ENCODE data around the gene MYMX. TPM values are rescaled to one million over a fixed set of nuclear protein-coding genes. Genes with fewer than 3 reads are reported as not detected.
A peak's percentile ranks its signal among the peaks of the same experiment; 100 is the strongest.

The MYMX gene
- total RNA-seq, 1 experiment from 2014 or later = not detected

DNA sequence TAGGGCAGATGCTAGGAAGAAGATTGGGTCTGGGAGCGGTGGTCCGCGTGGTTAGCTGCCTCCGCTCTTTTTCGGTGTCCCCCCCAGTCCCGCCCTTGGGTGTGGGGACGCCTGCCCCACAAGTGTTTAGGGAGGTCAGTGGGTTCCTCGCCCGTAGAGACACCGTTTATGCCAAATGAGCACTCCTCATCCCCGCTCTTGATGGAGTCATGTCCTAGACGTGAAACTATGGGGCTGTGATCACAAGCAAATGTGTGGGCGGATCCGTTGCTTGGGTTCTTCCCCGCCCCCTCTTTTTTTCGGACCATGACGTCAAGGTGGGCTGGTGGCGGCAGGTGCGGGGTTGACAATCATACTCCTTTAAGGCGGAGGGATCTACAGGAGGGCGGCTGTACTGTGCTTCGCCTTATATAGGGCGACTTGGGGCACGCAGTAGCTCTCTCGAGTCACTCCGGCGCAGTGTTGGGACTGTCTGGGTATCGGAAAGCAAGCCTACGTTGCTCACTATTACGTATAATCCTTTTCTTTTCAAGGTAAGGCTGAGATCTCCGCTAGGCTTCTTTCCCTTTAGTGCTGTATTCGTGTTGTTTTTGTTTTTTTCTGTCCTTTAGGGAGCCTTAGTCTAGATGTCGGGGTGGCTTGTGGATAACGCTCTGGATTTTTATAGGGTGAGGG, 30.1 kb downstream of the MYMX start, which contains the start of gene HSP90AB1:
TSS of gene HSP90AB1 (plus strand) at position 439 of the 675 bp plus-strand sequence. CDS start 1,529 bp downstream, outside the sequence.
- CTCF ChIA-PET = interaction anchor here (0.8 to 4.0 kb wide), 4 partner anchors 9 to 25 kb away, joined by 3 to 16 read pairs (median 10); partner anchors contain the start of gene SLC35B2
- H3K4me2 ChIP-seq (ENCODE audit: low read length) = peak within 1 kb of the TSS; percentile 83
- no TSS peak for BruUV-seq (replicated peaks)
- DNase-seq (ENCODE audit: low read depth, low spot score) = peak; percentile 98
- no peaks in the 10 kb centered on the region for H3K9me2 ChIP-seq (ENCODE audit: insufficient read depth)
- intact Hi-C loops (cut with micrococcal nuclease) = loop anchor here (2.0 kb wide), 1 partner anchor 618 kb away; the partner anchor contains the start of gene GTPBP2
- H2AFZ ChIP-seq (ENCODE audit: low read depth, low read length, poor library complexity, severe bottlenecking) = no peak within 1 kb of the TSS
- ATAC-seq = peak; percentile 65
- peaks cover 50% of the 10 kb centered on the region for H3K79me2 ChIP-seq (ENCODE audit: insufficient read depth, low read length)
- H3K4me1 ChIP-seq (ENCODE audit: control insufficient read depth in 1 of 2, insufficient read depth in 2 of 2, low read length in 2 of 2) = peaks cover 10 to 33% of the 10 kb centered on the region in 2 experiments
- peak within 1 kb of the TSS; percentile 82 for H3K27ac ChIP-seq (ENCODE audit: low read depth, low read length)
- H3K4me3 ChIP-seq (replicated peaks in 1 of 2; ENCODE audit: low read depth in 1 of 2, low read length in 2 of 2) = peak within 1 kb of the TSS; percentile 82 to 100
- H4K20me1 ChIP-seq (ENCODE audit: insufficient read depth) = peaks cover 44% of the 10 kb centered on the region
- RAD21 ChIA-PET (ENCODE audit: low non-redundant PET in 1 of 2, low total read pairs in 2 of 2, uncharacterized antibody in 2 of 2, unreplicated experiment in 2 of 2) = interaction anchor here (0.6 to 1.3 kb wide), 3 partner anchors 9 to 24 kb away, joined by 3 to 4 read pairs (median 4); partner anchors contain the start of gene SLC29A1 (in 1 of the 2)
- POLR2A ChIA-PET = interaction anchor here (0.6 to 4.0 kb wide), 19 partner anchors 9 to 477 kb away, joined by 3 to 74 read pairs (median 5); partner anchors contain the start of genes AARS2, SLC29A1, SLC35B2 and TMEM63B
- TF ChIP-seq POLR2A (IDR thresholded peaks at IDR 0.05; ENCODE audit: borderline replicate concordance, extremely low read depth, insufficient read depth, insufficient read length) (peak; percentile 100), EZH2 (IDR thresholded peaks at IDR 0.05) (no peak), YY1 (IDR thresholded peaks at IDR 0.05; ENCODE audit: extremely low read depth, insufficient replicate concordance, low read depth, low read length) (peak; percentile 84), FOSL1 (IDR thresholded peaks at IDR 0.05; ENCODE audit: low read depth) (no peak), TCF7L2 (IDR thresholded peaks at IDR 0.05; ENCODE audit: borderline replicate concordance, extremely low read depth, insufficient read depth, insufficient read length) (peak; percentile 74), EZH2phosphoT487 (IDR thresholded peaks at IDR 0.05; ENCODE audit: borderline replicate concordance) (no peak), CEBPB (IDR thresholded peaks at IDR 0.05; ENCODE audit: low read depth) (no peak), POLR2AphosphoS5 (IDR thresholded peaks at IDR 0.05; ENCODE audit: low read depth, low read length) (peak; percentile 100)
- TF ChIP-seq, protein P1, sequence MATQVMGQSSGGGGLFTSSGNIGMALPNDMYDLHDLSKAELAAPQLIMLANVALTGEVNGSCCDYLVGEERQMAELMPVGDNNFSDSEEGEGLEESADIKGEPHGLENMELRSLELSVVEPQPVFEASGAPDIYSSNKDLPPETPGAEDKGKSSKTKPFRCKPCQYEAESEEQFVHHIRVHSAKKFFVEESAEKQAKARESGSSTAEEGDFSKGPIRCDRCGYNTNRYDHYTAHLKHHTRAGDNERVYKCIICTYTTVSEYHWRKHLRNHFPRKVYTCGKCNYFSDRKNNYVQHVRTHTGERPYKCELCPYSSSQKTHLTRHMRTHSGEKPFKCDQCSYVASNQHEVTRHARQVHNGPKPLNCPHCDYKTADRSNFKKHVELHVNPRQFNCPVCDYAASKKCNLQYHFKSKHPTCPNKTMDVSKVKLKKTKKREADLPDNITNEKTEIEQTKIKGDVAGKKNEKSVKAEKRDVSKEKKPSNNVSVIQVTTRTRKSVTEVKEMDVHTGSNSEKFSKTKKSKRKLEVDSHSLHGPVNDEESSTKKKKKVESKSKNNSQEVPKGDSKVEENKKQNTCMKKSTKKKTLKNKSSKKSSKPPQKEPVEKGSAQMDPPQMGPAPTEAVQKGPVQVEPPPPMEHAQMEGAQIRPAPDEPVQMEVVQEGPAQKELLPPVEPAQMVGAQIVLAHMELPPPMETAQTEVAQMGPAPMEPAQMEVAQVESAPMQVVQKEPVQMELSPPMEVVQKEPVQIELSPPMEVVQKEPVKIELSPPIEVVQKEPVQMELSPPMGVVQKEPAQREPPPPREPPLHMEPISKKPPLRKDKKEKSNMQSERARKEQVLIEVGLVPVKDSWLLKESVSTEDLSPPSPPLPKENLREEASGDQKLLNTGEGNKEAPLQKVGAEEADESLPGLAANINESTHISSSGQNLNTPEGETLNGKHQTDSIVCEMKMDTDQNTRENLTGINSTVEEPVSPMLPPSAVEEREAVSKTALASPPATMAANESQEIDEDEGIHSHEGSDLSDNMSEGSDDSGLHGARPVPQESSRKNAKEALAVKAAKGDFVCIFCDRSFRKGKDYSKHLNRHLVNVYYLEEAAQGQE (IDR thresholded peaks at IDR 0.05; ENCODE audit: low read depth) = no peak
- TF ChIP-seq, protein P2, sequence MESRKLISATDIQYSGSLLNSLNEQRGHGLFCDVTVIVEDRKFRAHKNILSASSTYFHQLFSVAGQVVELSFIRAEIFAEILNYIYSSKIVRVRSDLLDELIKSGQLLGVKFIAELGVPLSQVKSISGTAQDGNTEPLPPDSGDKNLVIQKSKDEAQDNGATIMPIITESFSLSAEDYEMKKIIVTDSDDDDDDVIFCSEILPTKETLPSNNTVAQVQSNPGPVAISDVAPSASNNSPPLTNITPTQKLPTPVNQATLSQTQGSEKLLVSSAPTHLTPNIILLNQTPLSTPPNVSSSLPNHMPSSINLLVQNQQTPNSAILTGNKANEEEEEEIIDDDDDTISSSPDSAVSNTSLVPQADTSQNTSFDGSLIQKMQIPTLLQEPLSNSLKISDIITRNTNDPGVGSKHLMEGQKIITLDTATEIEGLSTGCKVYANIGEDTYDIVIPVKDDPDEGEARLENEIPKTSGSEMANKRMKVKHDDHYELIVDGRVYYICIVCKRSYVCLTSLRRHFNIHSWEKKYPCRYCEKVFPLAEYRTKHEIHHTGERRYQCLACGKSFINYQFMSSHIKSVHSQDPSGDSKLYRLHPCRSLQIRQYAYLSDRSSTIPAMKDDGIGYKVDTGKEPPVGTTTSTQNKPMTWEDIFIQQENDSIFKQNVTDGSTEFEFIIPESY (IDR thresholded peaks at IDR 0.05; ENCODE audit: extremely low read depth, insufficient replicate concordance, low read length) = peak; percentile 77
- H3K9me3 ChIP-seq (ENCODE audit: control insufficient read depth in 1 of 2, insufficient read depth in 1 of 2, low read depth in 1 of 2, low read length in 2 of 2) = no peaks in the 10 kb centered on the region
- peak within 1 kb of the TSS; percentile 95 for H3K9ac ChIP-seq (ENCODE audit: low read length)
- no peaks in the 10 kb centered on the region for H3K27me3 ChIP-seq (ENCODE audit: insufficient read depth, low read length)
- peaks cover 37 to 48% of the 10 kb centered on the region in 2 experiments for H3K36me3 ChIP-seq (ENCODE audit: control insufficient read depth in 1 of 2, insufficient read depth in 2 of 2, low read length in 2 of 2)
